Stimulated activated naive CD4-positive, alpha-beta T cell treated with Interleukin-2 at 50 U/mL for 16 hours (primary cell): ENCODE measurements around the gene EIF3C.
"Not testable (repeated sequence)": the region's sequence is repeated elsewhere in the genome, so short reads cannot be mapped to it uniquely, and the experiment has no call there.

ENCODE experiments used
- DNase-seq: peaks from one replicate; lab custom pipeline; 2025; lab: John Stamatoyannopoulos, UW

The EIF3C gene

GRCh38 chr16:28711220-28712083 is at the start of gene EIF3C:
EIF3C (plus strand) TSS chr16:28711464; CDS start chr16:28711687, 223 bp downstream.
- not testable (repeated sequence) for DNase-seq

- DNase-seq, result not testable (repeated sequence)
These were observed 45.0 kb upstream of the EIF3C start for GRCh38 chr16:28666264-28666663.

GRCh38 chr16:28667480-28667879 is 43.8 kb upstream of the EIF3C start:
- not testable (repeated sequence) for DNase-seq

GRCh38 chr16:28668199-28668598 is 43.1 kb upstream of the EIF3C start:
- DNase-seq, result not testable (repeated sequence)

GRCh38 chr16:28688327-28688952 is 22.8 kb upstream of the EIF3C start:
- not testable (repeated sequence) for DNase-seq

- not testable (repeated sequence) for DNase-seq
These were observed 21.8 kb upstream of the EIF3C start for GRCh38 chr16:28689425-28689824.

GRCh38 chr16:28691722-28692121 is 19.5 kb upstream of the EIF3C start:
- DNase-seq, result not testable (repeated sequence)

GRCh38 chr16:28693257-28693950 is 17.9 kb upstream of the EIF3C start:
- DNase-seq, result not testable (repeated sequence)

GRCh38 chr16:28699792-28700191 is 11.5 kb upstream of the EIF3C start:
- DNase-seq, result not testable (repeated sequence)

GRCh38 chr16:28700349-28700748 is 10.9 kb upstream of the EIF3C start:
- not testable (repeated sequence) for DNase-seq

- DNase-seq, result not testable (repeated sequence)
These were observed 9.9 kb upstream of the EIF3C start for GRCh38 chr16:28701384-28701783.

- not testable (repeated sequence) for DNase-seq
These were observed 7.0 kb upstream of the EIF3C start for GRCh38 chr16:28704246-28704645.

- not testable (repeated sequence) for DNase-seq
These were observed 11.8 kb downstream of the EIF3C start for GRCh38 chr16:28722852-28723650.

- not testable (repeated sequence) for DNase-seq
These were observed 20.0 kb downstream of the EIF3C start for GRCh38 chr16:28731253-28731652.

GRCh38 chr16:28732455-28733124 is 21.3 kb downstream of the EIF3C start:
- not testable (repeated sequence) for DNase-seq

- DNase-seq, result not testable (repeated sequence)
These were observed 28.5 kb downstream of the EIF3C start for GRCh38 chr16:28739787-28740186.

- not testable (repeated sequence) for DNase-seq
These were observed 29.4 kb downstream of the EIF3C start for GRCh38 chr16:28740631-28741030.

- DNase-seq, result not testable (repeated sequence)
These were observed 30.0 kb downstream of the EIF3C start for GRCh38 chr16:28741295-28741694.

GRCh38 chr16:28746618-28747350 is 35.5 kb downstream of the EIF3C start:
- DNase-seq, result not testable (repeated sequence)

GRCh38 chr16:28749997-28750465 is 38.8 kb downstream of the EIF3C start:
- not testable (repeated sequence) for DNase-seq
